Mucosa of gallbladder (tissue), 1 donor: ENCODE measurements around the gene STON2. TPM values are rescaled to one million over a fixed set of nuclear protein-coding genes. Genes with fewer than 3 reads are reported as not detected.
"Not testable (repeated sequence)": the region's sequence is repeated elsewhere in the genome, so short reads cannot be mapped to it uniquely, and the experiment has no call there.

Source experiments
- DNase-seq: peaks from one replicate; pipeline ENCODE4 v3.0.0-alpha.2; 2020; ENCODE audit warnings: low spot score
- total RNA-seq: library from RNA; stranded (reverse); gene quantifications from one replicate; pipeline ENCODE4 v1.2.1, GENCODE V29; 2021
- donor health status: DM: no; HTN: no; CAD: no.

STON2 gene
- total RNA-seq, 1 donor from 2014 or later: 41.3 TPM

DNA sequence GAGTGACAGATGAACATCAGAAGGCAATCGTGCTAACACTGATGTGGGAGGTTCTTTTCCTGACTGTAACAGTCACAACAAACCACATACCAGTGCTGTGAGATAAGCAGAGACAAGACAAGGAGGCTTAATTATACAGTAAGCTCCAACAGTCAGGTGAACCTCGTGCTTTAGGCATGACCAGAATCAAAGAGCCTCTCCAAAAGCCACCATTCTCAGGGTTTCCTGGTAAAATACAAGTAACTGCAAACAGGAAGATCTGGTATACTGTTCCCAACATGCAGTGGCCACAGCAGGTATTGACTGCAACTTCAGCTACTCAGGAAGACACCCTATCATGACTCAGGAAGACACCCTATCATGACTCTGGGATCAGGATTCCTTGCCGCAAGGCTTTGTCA is 132.1 kb downstream of the STON2 start:
- no peak for DNase-seq

DNA sequence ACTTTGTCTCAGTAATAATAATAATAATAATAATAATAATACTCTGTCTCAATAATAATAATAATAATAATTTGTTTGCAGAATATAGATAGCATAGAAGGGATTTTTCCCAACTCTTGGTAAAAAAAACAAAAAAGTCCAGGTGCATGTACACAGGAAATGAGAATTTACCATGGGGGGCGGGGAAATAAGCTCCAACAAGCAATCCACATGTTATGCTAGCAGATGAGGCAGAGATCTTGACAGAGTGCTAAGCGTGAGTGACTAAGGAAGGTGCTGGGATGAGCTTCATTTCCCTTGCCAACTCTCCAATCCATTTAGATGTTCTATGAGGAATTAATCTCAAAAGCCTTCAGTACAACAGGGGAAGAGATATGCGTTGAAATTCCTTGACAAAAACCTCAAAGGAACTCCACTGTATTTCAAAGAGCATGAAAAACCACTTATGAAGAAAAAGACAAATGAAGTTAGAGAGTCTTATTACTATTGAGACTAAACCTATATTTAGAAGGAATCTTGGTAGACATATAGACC is 134.4 kb downstream of the STON2 start:
- DNase-seq: no peak

DNA sequence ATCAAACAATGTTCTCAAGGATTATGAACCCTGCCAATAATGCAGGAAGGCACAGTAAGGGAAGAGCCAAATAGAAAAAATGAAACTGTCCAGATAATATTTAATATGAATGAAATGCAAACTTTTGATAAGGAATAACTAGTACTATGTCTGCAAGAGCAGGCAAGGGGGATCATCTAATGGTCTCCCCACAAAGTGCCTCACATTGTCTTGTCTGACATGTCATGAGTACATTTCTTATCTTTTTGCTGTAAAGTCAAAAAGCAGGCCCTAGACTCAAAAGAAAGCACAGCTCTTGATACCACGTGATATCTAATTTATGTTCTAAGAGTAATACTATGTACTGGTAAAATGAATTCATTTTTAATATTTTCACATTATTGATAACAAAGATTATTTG is 135.5 kb downstream of the STON2 start:
- DNase-seq: no peak

DNA sequence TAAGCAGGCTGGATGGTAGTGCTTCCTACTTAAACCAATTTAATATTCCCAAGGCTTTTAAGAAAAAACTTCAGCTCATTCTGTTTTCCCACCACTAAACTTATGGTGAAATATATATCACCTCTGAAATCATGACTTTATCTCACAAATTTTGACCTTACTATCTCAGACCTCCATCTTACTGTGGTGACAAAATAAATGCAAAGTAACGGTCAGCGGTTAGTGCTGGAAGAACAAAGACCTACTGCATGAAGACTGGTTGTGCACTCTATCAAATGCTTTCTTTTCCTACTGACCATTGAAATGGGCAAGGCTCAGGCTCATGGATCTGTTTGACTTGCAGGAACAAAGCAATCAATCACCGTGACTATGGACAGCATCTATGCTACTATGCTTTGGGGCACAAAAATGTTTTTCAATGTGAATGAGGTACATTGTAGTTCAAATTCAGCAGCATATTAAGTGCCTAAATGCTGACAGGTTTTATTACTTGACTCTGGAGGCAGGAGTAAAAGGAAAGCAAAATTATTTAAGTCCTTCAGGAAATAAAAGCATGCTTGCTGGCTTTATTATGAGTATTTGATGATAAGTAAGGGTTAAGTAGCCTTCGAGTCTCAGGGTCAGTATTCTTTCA is 136.2 kb downstream of the STON2 start:
- DNase-seq: no peak

DNA sequence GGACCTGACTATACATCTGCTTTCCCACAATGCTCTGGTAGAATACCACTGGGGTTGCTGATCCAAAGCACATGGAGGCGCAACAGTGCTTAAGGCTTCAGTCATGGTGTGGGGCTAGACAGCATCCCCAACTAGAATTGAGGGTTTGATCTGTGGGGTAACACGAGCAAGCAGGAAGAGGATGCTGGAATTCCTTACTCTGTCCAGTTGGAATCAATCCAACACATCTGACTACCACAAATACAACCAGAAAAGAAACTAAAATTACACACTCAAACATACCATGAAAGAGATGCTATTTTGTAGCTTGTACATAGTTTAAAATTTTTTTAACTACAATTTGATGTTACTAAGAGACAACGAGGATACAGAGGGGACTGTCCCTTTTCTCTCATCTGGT is 138.9 kb downstream of the STON2 start:
- DNase-seq: no peak

DNA sequence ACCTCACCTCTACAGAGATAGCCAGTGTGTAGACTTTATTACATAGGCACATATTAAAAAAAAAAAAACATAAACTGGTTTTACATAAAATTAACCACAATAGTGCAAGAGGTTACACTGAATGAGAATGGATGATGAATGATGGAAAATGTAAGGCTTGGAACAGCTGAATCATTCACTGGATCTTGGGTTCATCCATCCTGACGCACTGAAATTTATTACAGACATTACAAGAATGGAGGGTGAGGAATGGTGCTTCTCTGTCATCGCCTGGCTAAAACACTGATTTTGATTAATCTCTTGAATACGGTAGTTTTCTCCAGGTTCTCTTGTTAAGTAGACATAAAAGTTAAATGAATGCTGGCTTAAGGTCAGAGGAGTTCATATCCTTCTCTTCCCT is 139.4 kb downstream of the STON2 start:
- DNase-seq: no peak

DNA sequence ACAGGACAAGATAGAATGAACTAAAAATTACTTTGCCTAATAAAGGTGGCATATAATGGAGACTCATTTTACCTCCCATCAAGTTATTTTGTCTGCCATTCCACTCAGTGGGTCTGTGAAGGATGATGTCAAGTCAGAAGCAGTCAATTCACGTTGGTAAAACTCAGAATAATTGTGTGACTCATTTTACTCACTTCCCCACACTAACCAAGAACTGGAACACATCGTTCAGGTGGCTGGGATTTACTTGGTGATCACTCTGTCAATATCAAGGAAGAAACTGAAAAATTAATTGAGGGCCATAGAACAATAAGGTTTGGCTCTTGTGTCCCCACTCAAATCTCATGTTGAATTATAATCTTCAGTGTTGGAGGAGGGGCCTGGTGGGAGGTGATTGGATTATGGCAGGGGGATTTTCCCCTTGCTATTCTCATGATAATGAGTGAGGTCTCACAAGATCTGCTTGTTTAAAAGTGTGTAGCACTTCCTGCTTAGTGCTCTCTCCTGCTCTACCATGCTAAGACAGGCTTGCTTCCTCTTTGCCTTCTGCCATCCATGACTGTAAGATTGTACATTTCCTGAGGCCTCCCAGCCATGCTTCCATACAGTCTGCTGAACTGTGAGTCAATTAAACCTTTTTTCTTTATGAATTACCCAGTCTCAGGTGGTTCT is 143.7 kb downstream of the STON2 start:
- no peak for DNase-seq

DNA sequence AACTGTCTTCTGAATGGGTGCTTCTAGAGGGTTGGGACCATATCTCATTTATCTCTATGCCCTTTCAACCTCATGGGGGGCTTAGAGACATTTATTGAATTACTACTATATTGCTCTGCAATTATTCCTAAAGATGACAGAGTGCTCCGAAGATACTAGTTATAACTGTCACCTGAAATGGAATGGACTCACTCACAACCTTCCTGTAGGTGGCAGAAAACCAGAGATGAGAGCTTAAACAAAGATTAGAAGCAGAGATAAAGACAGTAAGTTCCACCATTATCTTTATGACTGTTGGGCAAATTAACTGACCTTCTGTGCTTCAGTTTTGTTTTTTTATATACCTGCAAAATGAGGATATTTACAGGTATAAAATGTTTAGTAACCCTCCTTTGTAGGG is 147.8 kb downstream of the STON2 start:
- no peak for DNase-seq

DNA sequence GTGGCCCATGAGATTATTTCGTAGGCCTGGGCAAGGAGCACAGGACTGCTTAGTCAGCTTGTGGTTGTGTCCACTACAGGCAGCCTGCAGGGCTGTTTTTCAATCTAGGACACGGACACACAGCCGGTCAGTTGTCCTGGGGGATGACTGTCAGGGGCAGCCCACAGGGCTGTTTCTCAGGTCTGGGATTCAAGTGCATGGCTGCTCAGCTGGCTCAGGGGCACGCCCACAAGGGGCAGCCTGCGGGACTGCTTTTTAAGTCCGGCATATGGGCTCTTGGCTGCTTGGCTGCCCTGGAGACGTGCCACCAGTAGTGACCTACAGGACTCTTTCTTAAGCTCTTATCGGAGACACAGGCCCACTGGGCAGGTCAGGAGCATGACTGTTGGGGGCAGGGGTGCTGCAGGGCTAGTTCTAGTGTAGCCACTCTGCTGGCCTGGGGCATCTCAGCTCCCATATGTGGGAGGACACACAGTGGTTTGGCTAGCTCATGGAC is 152.8 kb downstream of the STON2 start:
- no peak for DNase-seq

DNA sequence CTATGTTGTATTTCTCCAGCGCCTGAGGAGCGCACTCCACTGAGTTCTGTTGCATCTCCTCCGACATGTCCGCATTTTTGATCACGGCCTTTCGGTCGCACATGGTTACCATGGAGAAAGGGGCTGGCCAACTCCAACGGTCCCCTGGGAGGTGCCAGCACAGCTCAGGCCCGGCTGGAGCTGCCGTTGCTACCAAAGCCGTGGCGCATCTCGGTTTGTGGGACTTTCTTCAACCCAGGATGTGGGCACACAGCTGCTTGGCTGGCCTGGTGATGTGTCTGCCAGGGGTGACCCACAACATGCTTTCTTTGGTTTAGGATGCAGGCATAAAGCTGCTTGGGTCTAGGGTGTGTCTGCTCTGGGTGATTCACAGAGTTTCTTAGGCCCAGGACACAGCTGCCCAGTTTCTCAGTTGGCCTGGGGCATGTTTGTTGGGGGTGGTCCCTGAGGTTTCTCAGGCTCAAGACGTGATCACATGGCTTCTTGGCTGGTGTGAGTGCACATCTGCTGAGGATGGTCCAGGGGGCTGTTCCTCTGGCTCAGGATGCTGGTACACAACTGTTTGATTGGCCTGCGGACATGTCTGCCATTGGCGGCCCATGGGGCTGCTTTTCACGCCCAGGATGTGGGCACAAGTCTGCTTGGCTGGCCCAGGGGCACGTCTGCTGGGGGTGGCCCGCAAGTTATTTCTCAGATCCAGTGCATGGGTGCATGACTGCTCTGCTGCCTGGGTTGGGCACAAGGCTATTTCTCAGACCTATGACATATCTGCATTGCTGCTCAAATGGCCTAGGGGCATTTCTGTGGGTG is 153.5 kb downstream of the STON2 start:
- DNase-seq: no peak

DNA sequence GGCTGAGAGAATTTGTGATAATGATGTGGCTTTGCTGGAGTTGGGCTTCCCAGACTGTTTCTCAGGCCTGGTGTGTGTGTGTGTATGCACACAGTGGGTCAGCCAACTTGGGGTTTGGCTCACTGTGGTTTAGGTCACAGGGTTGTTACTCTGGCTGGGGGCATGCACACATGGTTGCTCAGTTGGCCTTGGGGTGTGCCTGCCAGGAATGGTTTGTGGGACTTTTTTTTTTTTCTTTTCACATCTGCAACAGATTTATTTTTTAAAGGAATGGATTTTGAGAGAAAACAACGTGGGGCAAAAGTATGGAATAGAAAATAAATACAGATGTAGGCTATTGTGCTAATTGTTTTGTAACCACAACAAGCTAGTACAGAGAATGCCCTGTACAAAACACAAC is 154.4 kb downstream of the STON2 start:
- no peak for DNase-seq

DNA sequence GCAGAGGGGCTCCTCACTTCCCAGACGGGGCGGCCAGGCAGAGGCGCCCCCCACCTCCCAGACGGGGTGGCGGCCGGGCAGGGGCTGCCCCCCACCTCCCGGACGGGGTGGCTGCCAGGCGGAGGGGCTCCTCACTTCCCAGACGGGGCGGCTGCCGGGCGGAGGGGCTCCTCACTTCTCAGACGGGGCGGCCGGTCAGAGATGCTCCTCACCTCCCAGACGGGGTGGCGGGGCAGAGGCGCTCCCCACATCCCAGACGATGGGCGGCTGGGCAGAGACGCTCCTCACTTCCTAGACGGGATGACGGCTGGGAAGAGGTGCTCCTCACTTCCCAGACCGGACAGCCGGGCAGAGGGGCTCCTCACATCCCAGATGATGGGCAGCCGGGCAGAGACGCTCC is 155.7 kb downstream of the STON2 start:
- DNase-seq: not testable (repeated sequence)

DNA sequence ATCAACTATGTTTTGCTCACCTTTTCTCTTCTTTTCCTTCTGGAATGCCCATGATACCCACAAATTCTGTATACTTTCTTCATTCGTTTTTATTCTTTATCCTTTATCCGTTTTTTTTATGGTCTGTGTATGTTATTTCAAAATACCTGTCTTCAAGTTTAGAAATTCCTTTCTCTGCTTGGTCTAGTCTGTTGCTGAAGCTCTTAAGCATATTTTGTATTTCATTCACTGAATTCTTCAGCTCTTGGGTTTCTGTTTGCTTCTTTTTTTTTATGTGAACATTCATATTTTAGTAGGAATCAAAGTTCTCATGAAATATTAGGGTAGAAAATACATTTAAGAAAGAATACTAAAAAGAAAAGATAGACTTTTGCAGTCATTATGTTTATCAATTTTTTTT is 156.6 kb downstream of the STON2 start:
- DNase-seq: no peak

DNA sequence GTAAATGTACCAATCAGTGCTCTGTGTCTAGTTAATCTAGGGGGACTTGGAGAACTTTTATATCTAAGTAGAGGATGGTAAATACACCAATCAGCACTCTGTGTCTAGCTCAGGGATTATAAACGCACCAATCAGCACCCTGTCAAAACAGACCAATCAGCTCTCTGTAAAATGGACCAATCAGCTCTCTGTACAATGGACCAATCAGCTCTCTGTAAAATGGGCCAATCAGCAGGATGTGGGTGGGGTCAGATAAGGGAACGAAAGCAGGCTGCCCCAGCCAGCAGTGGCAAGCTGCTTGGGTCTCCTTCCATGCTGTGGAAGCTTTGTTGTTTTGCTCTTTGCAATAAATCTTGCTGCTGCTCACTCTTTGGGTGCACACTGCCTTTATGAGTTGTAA is 163.3 kb downstream of the STON2 start:
- not testable (repeated sequence) for DNase-seq

DNA sequence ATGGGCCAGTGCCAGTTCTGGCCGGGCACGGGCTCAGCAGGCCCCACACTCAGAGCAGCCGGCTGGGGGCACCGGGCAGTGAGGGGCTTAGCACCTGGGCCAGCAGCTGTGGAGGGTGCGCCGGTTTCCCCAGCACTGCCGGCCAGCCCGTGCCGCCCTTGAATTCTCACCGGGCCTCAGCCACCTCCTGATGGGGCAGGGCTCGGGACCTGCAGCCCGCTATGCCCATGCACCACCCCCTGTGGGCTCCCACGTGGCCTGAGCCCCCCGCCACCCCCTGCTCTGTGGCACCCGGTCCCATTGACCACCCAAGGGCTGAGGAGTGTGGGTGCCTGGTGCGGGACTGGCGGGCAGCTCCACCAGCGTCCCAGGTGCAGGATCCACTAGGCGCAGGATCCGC is 164.0 kb downstream of the STON2 start:
- DNase-seq: no peak

DNA sequence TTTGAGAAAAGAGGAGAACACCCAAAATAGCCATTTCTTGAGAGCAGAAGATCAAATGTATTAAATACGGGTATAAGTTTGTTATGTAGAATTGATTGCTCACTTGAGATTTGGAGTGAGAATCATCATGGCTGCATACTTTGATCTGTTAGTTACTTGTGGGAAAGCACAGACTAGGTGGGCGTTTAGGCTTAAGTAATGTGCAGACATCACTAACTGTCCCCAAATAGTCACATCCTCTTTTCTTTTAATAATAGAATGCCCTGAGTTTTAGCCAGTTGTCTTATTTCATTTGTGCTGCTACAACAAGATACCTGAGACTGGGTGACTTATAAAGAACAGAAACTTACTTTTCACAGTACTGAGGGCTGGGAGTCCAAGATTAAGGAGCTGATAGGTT is 165.0 kb downstream of the STON2 start:
- no peak for DNase-seq

DNA sequence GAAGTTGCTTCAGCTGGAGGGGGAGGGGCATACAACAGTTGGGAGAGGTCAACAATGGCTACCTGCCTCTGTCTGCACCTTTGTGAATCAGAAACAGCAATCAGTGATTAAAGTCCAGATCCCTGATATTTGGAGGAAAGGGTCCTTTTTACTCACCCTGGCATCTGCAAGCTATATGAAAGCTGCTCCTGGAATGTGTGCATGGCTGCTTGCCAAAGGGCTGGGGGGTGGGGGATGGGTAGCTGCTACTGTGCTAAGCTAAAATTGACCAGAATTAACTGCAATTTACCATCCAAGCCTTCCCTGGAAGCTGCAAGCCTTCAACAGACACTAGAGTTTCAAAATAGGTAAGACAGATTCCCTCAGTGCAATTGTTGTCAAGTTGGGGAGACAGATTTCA is 165.8 kb downstream of the STON2 start:
- DNase-seq: no peak

DNA sequence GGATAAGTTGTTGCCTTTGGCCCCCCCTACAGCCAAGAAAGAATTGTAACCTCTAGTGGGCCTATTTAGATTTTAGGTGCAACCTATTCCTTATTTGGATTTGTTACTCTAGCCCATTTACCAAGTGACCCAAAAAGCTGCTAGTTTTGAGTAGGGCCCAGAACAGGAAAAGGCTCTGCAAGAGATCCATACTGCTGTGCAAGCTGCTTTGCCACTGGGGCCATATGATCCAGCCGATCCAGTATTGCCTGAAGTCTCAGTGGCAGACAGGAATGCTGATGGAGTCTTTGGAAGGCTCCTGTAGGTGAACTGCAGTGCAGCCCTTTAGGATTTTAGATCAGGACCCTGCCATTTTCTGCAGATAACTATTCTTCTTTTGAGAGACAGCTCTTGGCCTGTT is 166.5 kb downstream of the STON2 start:
- no peak for DNase-seq

DNA sequence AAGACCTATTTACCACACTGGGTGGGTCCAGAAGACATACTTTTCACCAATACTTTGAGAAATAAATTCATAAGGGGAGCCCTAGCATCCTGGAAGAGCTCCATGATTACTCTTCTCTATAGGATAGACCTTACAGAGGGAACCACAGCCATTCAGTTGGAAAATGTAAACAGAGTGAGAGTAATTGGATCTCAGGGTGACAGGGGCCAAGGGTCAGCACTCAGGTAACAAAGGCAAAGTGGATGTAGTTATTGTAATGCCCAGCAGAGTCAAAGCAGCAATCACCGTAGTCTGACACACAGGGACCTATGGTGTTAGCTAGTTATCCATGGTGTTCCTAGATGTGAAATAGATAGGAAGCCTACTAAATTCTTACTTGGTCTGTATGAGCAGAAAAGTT is 168.6 kb downstream of the STON2 start:
- no peak for DNase-seq

DNA sequence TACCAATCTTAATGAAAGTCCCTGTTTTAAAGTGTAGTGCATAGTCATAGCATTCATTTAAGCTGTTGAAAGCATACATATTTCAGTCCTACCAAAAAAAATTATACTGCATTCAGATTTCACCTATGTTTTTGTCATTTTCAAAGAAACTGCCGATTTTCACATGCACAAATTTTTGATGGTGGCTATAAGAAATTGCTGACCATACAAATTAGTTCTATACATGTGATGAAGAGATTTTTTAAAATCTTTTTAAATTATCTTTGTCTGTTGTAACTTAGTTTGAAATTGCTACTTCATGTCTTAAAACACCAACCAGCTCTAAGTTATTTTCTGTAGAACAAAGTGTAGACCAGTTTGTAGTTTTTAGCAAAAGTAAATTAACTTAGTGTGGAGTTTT is 175.9 kb downstream of the STON2 start:
- no peak for DNase-seq

DNA sequence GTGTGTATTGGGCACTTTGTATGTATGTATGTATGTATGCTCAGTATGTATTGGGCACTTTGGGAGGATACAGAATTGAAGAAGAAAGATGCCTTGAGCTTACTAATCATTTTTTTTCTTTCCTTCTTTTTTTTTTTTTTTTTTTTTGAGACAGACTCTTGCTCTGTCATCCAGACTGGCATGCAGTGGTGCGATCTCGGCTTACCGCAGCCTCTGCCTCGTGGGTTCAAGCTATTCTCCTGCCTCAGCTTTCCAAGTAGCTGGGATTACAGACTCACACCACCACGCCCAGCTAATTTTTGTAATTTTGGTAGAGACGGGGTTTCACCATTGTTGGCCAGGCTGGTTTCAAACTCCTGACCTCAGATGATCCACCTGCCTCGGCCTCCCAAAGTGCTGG is 176.3 kb downstream of the STON2 start:
- DNase-seq: not testable (repeated sequence)

DNA sequence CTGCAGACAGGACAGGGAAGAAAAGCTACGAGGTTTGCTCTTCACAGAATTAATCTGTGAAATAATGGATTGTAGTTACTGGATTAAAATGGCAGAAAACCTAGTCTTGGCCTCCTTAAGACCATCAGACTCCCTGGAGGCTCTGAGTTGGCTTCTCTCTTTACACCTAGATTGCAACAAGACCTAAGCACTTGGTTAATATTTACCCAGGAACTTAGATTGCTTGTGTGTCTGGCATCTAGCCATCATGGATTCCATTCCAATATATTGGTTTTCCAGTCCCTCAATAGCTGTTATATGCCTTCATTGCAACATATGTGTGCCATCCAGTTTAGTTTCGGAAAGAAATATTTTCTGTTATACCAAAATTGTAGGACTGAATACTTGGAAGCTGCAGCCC is 177.4 kb downstream of the STON2 start:
- DNase-seq: no peak

DNA sequence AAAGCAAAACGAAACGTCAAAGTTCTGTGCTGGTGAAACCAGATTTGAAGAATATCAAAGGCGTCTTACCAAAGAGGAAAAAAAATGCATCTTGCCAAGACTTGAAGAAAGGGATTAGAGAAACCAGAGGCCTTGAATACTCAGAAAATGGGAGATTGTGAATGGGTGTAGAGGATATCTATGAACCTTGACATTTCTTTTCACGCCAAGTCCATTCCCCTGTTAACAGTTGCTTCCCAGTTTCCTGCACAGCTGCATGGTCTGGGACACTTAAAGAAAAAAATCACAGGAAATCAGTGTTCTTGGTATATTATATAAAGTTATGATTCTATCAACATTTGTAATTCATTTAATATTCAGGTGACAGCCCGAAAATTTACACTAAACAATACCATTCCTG is 178.0 kb downstream of the STON2 start:
- DNase-seq: no peak
